GM19240 (cell line): ENCODE results near the gene ADGRD2.
A peak's percentile ranks its signal among the peaks of the same experiment; 100 is the strongest.

Source experiments
- DNase-seq: peaks from one replicate; pipeline ENCODE4 v3.0.0; 2011; ENCODE audit warnings: low spot score; ENCODE audit not compliant: insufficient read length

The ADGRD2 gene

DNA sequence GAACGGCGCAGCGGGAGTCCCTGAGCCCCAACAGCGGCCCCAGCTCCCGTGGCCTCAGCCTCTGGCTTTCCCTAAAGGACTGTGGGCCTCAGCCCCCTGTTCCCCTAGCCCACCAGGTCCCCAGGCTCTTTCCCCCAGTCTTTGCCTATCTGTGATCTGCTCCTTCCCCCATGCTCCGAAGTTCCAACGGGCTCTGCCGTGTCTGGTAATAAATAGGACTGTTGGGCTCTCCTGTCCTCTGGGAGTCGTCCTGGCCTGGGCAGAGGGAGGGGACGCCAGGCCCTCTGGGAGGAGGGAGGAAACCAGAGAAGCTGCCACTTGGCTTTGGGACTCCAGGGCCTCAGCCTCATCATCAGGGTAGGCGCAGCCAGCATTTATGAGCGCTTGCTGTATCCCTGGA is 28.1 kb downstream of the ADGRD2 start:
- DNase-seq = no peak

DNA sequence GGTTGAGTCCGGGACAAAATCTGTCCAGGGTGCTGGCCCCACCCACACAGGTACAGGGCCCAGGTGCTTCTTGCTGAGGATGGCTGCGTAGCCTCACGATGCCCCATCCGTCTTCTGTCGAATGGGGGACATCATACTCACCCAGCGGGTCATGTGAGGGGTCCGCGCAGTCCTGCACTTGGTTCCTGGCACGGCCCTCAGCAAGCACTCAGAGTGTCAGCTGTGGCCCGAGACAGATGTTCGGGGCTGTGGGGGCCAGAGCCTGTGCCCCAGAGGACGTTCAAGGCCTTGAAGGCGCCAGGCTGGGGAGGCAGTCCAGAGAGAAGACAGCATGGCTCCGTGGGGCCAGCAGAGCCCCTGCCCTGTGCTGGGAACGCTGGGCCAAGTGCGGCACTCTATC is 29.1 kb downstream of the ADGRD2 start:
- DNase-seq = no peak

DNA sequence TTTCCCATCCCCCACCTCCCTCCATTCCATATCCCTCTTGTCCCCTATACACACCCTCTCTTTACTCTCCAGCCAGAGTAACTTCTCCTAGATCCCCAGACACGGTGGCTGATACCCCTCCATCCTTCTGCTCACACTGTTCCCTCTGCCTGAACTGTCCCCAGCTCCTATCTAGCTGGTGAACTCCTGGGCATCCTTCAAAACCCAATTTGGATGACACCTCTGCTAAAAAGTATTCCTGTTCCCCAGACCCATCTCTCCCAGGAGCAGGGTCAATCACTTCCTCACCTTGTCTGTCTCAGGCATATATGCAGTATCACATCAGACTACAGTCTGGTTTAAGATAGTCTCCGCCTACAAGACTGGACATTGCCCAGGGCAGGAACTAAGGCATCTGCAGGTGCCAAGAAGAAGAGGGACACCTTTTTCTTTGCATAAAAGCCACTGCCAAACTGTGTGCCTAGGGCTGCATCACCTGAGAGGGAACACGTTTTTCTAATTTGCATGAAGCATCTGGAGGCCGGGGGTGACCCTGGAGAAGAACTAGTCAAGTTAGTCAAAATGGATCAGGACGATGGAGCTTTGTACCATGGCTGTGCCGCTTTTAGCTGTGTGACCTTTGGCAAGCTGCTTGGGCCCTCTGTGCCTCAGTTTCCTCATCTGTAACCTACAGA is 29.8 kb downstream of the ADGRD2 start:
- no peak for DNase-seq

DNA sequence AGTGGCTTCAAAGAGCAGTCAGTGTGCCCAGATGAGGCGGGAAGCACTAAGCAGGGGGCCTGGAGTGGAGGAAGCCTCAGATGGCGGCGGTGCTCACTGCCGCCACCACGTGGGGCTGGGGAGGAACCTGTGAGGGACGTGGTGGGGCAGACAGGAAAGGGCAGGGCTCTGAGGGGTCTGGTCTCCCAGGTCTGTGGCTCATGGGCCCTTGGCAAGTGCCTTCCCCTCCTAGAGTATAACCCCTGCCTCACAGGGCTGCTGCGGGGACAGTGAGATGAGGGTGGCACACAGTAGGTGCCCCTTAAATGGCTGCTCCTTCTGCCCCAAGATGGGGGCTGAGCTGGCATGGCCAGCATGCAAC is 30.4 kb downstream of the ADGRD2 start:
- peak; percentile 84 for DNase-seq

DNA sequence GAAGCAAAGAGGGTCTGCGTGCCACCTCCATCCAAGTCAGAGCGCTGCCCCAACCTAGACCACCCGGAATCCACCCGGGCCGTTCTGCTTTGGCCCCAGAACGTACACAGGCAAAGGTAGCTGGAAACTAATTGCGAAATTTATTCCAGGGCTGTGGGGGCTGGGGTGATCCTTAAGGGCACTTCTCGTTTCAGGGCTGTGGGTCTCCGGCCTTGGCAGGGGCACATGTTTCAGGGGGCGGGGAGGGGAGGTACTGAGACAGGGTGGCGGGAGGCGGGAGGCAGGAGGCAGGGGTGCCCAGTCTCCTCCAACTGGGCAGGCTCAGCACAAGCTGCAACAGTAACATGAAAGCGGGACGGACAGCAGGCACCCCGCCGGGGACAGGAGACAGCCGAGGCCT is 30.9 kb downstream of the ADGRD2 start:
- no peak for DNase-seq

DNA sequence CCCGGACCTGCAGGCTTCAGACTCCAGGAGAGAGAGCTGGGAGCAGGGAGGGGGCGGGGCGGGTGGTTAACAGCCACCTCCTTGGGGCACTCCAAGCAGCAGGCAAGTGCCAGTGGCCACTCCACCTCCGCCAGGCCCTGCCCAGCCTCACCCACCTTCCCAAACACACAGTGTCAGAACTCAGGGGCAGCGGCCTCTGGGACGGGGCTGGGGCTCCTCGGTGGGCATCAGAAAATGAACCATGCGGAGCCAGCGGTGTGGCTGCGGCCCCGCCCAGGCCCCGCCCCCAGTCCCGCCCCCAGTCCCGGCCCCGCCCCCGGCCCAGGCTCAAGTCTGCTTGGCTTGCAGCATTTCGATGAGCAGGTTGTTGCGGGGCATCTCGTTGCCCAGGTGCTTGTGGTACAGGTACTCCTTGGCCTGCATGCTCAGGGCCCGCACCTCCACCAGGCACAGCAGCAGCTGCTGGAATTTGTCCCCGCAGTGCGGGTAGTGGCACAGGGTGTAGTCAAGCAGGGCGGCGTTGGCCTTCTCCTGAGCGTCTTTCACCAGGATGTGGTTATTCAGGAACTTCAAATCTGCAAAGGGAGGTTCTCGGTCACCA is 32.3 kb downstream of the ADGRD2 start:
- no peak for DNase-seq

DNA sequence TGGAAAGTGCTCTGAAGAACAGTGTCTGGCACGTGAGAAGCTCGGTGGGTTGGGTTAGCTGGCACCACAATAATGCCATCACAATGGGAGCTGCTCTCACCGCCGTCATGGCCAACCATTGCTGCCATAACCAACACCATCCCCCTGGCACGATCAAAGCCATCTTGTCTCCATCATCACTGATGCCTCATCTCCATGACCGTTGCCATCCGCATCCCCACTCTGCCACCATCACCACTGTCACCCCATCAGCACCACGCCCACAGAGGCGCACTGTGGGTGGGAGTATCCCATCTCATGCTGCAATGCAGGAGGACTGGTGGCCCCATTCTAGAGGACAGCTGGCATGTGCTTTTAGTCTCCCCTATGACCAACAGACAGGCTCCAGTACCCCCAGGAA is 33.2 kb downstream of the ADGRD2 start:
- DNase-seq = no peak

DNA sequence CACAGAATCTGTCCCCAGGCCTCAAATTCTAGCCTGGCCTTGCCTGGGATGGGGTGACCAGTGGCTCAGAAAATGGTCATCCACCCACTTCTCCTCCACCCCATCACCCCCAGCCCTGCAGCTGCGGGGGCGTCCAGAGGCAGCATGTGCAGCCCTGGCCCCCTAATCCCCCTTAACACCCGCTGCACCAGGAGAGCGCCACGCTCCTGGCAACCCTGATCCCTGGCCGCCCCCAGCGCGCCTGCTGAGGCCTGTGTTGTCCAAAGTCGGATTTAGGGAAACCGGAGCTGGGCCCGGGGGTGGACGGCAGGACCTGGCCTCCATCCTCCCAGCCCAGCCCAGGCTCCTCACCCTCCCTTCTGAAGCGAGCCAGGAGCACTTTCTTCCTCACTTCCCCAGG is 35.0 kb downstream of the ADGRD2 start:
- no peak for DNase-seq

DNA sequence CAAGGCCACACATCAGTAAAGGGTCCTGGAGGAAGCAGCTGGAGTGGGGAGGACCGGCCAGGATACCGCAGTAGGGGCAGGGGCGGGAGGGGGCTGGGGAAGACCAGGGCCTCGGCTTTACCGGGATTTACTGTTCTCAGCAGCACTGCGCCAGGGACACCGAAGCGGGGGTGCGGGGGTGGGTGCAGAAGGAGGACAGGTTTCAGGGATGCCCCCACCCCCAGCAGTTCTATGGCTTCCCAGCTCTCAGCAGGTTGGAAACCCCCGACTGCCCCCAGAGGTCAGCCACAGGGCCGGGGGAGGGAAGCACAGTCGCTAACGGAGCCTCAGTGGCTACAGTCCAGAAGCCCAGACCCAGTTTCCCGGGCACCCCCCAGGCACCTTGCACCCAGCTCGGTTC is 35.7 kb downstream of the ADGRD2 start:
- no peak for DNase-seq

DNA sequence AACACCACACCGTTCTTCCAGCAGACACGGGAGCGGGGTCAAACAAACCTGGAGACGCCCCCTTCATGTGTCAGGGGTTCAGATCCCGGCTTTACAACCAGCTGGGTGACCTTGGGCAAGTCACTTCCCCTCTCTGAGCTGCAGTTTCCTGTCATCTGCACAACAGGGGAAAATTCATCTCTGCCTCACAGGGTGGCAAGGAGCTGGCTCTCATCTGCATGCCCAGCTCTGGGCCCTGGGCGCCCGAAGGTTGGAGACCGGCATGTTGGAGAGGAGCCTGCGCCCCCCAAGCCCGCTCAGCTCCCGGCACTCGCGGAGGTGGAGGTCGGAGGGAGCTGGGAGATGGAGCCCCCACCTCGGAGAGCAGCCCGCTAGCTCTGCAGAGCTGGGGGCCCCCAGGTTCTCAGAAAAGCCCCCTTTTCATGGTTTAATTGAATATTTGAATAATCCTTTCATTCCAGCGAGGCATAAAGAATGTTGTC is 36.6 kb downstream of the ADGRD2 start:
- no peak for DNase-seq

DNA sequence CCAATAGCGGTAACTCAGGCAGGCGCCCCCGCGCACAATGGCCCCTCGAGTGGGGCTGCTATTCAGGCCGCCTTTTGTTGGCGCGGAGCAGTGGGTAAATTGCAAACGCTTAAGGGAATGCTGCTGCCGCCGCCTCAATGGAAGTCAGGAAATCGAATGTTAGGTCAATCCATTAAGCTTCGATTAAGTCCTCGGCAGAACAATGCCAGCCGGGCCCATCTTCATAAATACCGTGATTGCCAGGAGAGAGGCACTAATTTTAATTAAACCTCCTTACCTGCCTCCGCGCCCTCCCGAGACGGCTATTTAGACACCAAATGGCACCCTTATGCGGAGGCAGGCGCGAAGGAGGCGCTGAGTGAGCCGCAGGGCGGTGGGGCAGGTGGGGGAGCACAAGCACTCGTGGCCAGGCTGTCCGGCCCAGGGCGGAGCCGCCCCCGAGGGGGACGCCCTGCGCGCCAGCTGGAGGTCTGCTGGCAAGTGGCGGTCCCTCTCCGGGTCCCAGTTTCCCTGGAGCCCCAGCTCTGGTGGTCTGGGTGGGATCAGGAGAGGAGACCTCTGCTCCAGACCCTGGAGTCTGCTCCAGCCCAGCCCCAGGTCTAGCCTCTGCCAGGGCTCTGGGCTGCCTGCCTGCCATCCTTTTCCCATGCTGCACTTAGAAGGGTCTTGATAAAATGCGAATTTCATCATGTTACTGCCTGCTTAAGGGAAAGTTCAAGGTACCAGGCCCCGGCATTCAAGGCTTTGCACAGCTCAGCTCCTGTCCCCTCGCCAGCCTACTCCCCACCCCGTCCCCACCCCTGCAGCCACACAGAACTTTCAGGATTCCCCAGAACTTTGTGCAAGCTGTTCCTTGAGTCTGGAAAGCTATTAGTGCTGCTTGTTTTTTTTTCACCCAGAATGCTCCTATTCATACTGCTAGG is 37.3 kb downstream of the ADGRD2 start:
- DNase-seq = no peak

DNA sequence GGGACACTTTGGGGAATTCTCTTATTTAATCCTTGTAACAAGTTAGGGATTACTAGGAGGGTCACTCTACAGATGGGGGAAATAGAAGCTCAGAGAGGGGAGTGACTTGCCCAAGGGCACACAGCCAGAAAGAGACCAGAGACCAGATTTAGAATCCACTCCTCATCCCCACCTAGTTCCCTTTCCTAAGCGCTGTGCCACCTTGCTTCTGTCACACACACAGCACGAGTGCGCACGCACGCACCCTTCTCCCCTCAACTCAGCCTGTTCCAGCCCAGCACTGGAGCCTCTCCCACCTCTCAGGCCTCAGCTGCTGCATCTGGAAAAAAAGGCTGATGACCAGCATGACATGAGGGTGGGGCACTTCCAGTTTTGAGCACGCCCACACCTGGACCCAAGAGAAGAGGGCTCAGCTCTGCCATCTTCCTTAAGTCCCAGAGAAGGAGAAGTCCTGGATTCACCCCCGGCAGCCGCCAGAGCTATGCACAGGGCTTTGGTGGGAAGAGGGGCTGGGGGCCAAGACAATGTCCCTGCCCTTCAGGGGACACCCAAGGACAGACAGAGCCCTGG is 38.5 kb downstream of the ADGRD2 start:
- no peak for DNase-seq

DNA sequence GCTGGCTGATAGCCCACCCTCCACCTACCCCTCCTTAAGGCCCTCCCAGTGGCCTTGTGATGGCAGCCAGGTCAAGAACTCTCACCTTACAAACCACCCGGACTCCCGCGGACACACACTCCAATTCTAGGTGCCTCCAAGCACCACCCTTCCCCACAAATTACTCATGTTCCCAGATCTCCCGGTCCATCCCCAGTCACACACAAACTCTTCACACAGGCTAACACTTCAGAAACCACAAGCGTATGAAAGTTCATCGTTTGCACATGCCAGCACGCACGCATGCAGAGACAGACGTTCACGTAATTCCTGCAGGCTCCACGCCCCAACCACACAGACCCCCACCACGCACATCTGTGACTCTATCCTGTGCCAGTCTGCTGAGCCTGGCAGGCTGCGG is 39.0 kb downstream of the ADGRD2 start:
- DNase-seq = no peak

DNA sequence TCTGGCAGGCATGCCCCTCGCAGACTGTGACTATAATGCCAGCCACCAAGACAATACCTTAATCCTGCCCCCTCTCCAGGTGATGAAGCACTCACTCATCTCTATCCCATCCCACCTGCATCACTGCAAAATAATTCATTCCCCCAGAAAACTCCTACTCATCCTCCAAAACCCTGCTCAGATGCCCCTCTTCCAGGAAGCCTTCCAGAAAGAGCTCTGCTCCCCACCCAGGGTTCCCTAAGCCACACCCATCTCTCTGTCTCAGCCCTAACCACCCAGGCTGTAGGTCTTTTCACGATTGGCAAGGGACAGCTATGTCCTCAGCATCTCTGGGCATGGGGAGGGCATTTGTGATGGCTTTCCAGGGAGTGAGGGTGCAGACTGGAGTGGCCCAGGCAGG is 39.8 kb downstream of the ADGRD2 start:
- DNase-seq = no peak

DNA sequence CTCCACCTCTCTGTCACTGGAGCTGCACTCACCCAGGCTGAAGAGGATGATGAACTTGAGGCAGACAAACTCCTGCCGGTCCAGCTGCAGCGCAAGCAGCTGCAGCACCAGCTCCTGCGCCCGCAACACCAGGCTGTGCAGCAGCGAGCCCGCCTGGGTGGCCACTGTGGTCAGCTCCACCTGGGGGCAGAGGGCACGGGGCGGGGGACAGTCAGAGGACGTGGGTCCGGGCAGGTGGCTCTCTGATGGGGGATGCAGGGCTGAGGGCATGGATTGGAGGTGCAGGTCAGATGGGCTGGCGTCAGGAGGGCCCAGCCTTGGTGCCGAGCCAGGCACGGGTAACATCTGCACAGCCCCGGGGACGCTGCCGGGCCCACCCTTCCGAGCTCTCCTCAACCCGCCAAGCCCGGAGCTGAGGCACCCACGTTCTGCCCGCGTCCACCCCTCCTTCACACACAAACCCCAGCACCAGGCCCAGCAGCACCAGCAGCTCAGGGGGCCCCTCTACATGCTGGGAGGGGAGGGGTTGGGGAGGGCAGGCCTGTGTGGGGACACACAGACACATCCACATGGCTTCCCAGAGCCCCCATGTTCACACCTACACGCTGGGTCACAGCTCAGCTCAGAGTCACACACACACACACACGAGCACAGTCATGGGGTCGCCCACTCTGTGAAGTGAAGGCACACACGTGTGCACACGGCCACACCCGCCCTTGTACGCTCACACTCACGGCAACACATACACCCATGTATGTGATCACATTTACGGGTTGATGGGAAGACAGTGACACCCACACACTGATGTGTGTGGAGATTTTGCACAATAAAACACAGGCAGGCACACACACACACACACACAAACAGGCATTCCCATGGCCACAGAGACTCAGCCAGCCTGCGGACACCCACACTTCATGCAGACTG is 41.1 kb downstream of the ADGRD2 start:
- DNase-seq = no peak

DNA sequence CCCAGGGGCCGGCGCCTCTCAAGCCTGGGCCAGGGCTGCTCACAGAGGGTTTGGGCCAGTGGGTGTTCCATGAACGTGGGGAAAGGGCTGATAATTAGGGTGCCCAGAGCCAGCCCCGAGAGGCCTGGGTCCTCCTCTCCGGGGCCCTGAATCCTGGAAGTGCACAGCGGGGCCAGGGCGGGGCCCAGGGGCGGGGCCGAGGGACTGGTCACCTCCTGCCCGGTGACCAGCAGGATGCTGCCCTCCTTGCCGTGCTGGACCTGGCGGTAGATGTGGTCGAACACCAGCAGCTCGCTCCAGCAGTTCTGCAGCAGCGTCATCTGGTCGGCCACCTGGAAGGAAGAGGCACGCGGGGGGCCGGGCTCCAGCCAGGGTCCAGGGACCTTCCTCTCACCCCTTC is 42.6 kb downstream of the ADGRD2 start:
- no peak for DNase-seq

DNA sequence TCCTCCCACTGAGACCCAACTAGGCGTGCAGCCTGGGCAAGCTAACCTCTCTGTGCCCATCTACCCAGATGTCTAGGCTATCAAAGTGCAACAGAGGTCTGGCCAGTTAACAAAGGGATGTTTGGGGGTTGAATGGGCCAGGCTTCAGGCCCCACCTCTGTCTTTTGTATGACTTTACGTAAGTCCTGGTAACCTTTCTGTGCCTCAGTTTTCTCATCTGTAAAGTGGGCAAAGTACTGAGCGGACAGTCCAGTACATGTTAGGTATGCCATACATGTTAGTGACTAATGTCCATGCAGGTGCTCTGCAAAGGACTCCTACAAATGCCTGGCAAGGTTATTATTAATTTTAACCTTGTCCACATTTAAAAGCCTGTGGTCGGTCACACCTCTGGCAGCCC is 43.0 kb downstream of the ADGRD2 start:
- no peak for DNase-seq

DNA sequence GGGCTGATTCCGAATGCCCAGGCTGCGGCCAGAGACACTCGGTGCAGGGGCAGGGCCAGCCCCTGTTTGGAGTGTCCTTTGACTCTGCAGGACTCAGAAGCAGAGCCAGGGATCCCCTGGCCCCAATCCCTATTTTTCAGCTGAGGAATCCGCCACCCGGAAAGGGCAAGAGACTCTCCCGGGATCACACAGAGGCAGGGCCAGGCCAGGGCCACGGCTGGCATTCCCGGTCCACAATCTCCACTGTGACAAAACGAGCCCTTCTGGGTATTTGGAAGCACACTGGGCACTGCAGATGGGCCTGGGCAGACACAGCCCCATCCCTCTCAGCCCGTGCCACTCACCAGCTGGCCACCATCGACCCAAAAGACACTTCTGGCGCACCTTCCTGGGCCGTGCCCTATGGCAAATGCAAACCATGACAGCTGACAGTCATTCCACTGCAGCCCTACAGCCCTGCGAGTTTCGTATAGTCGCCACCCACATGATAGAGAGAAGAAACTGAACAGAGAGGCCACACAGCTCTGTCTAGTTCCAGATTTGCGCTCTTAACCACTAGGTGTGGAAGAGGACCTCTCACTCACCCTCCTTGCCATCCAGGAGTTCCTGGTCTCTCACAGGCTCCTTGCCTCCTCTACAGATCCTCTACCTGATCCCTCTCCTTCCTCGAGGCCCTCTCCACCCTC is 43.7 kb downstream of the ADGRD2 start:
- peak; percentile 47 for DNase-seq

DNA sequence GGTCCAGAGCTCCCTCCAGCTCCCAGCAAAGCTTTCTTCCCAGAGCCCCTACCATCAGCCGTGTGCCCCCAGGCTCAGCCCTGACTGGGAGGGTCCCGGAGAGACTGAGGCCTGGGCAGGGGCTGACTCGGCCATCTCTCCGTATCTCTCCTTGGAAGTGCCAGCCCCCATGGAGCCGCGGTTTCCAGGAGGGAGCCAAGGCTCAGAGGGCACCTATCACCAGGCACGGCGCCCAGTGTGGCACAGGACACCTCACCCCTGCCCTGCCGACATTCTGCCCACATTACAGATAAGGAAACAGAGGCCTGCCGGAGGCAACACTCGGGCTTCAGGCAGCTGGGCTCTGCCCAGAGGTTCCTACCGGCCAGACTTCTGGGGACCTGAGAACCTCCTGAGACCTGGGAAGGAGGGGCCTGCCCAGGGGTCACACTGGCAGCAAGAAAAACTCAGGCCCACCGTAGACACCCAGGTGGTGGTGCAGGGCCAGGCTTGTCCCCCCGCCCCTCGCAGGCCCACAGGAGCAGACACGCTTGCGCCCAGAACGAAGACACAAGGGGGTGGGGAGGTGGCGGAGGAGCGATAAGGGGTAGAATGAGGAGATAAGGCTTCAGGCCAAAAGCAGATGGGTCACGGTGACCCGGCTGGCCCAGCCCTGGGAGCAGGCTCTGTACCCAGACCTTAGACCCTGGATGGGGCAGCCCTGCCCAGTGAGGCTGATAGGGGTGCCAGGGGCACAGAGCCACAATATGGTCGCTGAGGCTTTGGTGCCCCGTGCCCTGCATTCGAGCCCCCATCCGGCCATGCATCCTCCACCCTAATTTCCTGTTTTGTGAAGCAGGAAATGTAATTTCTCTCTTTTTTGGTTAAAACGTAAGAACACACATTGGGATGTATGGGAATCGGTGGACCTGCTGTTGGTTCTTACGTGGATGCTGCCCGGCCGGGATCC is 45.1 kb downstream of the ADGRD2 start:
- DNase-seq = no peak
